HG03565 (cell line): ENCODE data around the gene CBX4.

Experiments used
- ATAC-seq: cut with Tn5 transposase; IDR thresholded peaks from one replicate; pipeline ENCODE4 v1.9.1; 2021; ENCODE audit warnings: mild to moderate bottlenecking, moderate library complexity; ENCODE audit not compliant: unreplicated experiment

Gene CBX4

GRCh38 chr17:79802736-79803420 is 36.4 kb downstream of the CBX4 start:
- ATAC-seq, result no peak

- no peak for ATAC-seq
Observed at GRCh38 chr17:79802039-79802735, 37.1 kb downstream of the CBX4 start.

GRCh38 chr17:79801156-79802038 is 37.8 kb downstream of the CBX4 start:
- no peak for ATAC-seq

- ATAC-seq, result no peak
Observed at GRCh38 chr17:79800325-79801155, 38.7 kb downstream of the CBX4 start.

GRCh38 chr17:79799538-79800324 is 39.5 kb downstream of the CBX4 start:
- ATAC-seq, result no peak

GRCh38 chr17:79799174-79799537 is 40.1 kb downstream of the CBX4 start:
- ATAC-seq, result no peak

- no peak for ATAC-seq
Observed at GRCh38 chr17:79798299-79799173, 40.7 kb downstream of the CBX4 start.

GRCh38 chr17:79797492-79798298 is 41.5 kb downstream of the CBX4 start:
- no peak for ATAC-seq

- ATAC-seq, result peak; percentile 81
Observed at GRCh38 chr17:79796763-79797491, 42.3 kb downstream of the CBX4 start, which contains the start of gene CBX8. Gene CBX8 (minus strand): TSS chr17:79797077. CDS start chr17:79796998, 79 bp downstream.

GRCh38 chr17:79796444-79796762 is 42.8 kb downstream of the CBX4 start:
- no peak for ATAC-seq

- ATAC-seq, result no peak
Observed at GRCh38 chr17:79795795-79796443, 43.3 kb downstream of the CBX4 start.

- ATAC-seq, result no peak
Observed at GRCh38 chr17:79794659-79795511, 44.4 kb downstream of the CBX4 start.

GRCh38 chr17:79793924-79794304 is 45.3 kb downstream of the CBX4 start:
- ATAC-seq, result no peak

- no peak for ATAC-seq
Observed at GRCh38 chr17:79792984-79793923, 46.0 kb downstream of the CBX4 start.

GRCh38 chr17:79792341-79792871 is 46.8 kb downstream of the CBX4 start:
- ATAC-seq, result no peak
